ENCODE data around the gene ATG4C.

Gene ATG4C

GRCh38 chr1:62841587-62842169 lies 57.7 kb downstream of the ATG4C start:
- peak in 1 of 2 donors; percentile 72 for DNase-seq

GRCh38 chr1:62844030-62844429 lies 60.1 kb downstream of the ATG4C start:
- DNase-seq = no peak

DNA sequence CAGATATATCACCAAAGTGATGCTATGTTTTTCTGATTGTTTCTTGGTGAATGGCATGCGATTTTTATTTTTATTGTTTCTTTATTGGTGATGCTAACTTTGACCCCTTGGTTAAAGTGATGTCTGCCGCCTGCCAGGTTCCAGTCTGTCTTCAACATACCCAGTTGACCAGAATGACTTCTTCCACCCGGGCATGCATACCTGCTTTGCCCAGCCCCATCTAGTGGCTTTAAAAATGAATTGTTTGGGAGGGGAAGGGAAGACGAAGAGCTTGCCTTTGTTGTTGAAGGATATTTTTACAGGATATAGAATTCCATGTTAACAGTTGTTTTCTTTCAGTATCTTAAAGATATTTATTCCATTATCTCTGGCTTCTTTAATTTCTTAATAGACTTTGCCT lies 65.1 kb downstream of the ATG4C start:
- DNase-seq = no peak

DNA sequence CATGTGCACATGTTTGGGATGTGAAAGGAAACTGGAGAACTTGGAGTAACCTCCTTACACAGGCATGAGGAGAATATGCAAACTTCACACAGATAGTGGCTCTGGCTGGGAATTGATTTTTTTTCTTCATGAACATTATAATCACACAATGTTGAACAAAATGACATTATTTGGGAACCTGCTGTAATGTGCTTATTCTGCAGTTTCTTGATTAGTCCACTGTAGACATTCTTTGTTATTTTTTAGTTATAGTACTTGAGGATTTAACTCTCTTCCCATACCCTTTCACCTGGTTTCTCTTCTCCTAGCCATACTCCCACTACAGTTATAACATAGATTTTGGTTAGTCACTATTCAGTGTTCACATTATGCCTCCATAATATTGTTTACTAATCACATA lies 68.3 kb downstream of the ATG4C start:
- no peak for DNase-seq

- no peak for DNase-seq
Observed at GRCh38 chr1:62856960-62857359, 73.0 kb downstream of the ATG4C start.

DNA sequence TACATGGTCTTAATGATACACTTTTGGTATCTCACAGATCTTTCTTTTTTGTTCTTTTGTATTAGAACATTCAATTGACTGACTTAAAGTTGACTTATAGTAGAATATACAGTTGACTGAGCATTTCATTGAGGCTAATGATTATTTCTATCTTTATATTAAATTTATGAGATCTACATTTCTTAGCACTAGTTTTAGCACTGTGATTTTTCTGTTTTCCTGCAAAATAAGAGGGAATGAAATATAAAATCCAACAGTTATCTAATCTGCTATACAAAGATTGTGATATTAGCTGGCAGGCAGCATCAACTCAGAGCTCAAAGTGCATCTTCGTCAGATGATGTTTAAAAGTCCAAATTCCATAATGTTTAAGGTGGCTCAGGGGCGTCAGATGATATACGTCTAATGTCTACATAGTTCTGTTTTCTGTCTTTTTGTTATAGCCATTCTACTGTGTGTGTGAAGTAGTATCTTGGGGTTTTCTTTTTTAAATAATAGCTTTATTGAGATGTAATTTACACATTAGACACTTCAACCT lies 85.4 kb downstream of the ATG4C start:
- no peak for DNase-seq

DNA sequence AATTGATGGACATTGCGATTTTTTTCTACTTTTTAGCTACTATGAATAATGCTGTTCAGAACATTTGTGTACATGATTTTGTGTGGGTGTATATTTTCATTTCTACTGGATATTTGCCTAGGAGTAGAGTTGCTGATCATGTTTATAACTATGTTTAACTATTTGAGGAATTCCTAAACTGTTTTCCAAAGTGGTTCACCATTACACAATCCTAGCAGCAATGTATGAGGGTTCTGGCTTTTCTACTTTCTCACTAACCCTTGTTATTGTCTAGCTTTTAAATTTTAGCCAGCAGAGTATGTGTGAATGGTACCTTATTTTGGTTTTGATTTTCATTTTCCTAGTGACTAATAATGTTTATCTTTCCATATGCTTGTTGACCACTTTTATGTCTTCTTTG lies 86.2 kb downstream of the ATG4C start:
- no peak for DNase-seq

DNA sequence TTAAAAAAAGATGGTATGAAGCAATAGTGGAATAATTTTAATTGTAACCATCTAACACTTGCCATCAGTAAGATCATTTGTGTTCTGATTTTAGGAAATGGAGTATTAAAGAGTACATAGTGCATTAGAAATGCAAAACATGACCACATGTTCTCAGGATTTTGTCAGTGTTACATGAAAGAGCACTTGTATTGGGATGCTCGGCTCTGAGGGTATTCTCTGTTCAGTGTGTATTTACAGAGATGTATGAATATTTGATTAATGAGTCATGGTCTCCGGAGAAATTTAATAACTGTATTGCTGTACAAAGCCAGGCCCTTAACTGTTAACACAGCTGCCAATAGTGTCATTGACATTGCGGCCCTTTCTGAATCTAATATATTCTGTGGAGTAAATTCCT lies 91.7 kb downstream of the ATG4C start:
- DNase-seq = no peak

DNA sequence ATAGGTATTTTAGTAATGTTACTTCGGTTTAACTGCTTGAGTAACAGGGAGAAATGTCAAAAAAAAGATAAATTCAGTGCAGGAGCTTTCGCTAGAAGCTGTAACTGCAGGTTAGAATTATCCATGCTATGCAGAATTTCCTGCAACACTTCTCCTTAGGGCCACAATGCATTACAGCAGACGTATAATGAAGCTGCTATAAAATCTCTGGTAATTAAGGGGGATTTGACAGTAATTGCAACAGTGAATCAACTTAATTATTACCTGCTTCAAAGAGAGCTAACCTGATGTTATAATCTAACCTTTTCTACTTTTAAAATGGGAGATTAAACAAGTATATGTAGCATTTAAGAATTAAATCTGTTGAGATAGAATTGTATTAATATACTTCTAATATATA lies 92.6 kb downstream of the ATG4C start:
- DNase-seq = no peak

DNA sequence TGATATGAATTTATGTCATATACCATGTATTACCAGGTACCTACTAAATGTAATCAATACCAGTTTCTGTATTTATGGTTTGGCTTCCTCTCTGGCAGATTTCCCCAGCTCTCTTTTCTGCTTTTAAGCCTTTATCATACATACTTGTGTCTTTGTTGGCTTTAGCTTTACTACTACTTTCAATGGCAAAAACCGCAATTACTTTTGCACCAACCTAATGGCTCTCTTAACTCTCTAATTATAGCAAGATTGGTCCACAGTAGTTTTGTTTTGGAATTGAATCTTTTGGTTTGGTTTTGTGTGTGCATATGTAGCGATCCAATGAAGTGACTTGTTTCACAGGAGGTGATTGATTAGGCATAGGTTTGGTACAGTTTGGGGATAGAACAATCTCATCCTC lies 93.6 kb downstream of the ATG4C start:
- no peak for DNase-seq

DNA sequence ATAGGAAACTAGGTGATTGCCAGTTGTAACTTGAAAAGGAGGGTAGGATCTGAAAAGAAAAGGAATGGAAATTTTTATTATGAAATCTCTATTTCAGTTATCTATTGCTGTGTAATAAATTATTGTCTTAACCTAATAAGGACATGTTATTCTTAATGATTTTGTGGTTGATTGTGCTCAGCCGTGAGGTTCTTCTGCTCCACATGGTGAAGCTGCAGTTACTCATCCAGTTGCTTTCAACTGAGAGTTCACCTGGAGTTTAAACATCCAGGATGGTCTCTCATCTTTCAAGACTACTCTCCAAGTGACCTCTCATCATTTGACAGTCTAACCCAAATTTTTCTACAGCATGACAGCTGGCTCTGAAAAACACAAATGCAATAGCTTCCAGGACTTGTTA lies 96.0 kb downstream of the ATG4C start:
- DNase-seq = no peak

DNA sequence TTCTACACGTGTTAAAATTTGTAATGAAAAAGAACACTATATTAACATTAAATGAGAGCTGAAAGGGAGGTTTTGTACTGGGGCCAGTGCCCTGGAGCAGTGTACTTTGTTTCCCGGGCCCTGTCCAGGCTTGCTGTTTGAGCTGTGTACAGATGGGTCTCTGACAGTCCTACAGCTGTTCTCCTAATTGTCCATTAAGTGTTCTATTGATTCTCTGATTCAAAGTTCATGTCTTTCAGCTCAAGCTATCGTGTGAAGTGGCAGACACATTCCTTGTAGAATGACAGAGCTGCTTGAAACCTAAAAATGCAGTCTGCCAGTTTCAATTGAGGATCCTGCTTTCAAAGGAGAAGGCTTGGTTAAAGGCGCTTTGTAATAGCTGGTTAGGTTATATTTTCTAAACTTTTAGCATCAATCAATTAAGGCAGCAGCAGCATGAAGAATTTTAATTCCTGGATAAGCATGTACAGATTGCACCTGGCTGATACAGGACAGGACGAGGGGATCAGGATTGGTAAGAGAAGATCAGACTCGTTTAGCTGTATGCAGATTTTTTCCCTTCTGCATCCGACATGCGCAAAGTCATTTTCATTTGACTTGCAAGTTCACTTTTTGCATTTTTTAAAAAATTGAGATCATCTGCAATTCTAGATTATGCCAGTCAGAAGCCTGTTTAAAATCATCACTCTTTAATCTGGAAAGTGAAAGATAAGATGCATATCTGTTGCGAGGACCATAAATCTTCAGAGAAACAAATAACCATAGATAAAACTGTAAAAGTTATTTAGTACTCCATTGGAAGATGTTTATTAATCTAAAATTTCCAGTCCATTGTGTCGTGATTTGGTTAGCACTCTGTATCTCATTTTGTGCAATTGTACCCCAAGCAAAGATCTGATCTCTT lies 98.5 kb downstream of the ATG4C start:
- DNase-seq = no peak

DNA sequence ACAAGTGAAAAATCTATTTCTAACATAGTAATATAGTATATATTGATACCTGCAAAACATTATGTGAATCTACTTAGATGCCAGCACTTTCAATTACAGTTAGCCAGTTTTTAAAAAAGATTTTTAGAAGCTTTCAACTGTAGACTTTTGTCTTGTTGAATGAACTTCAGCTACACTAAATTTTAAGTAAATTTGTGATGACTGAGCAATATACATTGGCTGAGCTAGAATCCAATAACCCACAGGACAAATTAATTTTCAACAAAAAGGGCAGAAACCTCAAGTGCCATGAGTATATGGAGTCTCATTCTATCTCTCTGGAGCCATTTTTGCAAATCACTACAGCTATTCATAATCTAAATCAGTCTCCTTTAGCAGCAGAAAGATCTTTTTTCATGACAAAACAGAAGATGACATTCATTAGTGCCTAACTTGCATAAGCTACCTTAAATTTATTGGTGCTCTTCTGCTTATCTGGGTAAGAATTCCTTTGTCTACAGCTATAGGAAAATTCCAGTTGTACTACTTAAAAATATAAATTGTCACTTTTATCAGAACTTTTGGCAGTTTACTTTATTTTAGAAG lies 100.3 kb downstream of the ATG4C start:
- no peak for DNase-seq

DNA sequence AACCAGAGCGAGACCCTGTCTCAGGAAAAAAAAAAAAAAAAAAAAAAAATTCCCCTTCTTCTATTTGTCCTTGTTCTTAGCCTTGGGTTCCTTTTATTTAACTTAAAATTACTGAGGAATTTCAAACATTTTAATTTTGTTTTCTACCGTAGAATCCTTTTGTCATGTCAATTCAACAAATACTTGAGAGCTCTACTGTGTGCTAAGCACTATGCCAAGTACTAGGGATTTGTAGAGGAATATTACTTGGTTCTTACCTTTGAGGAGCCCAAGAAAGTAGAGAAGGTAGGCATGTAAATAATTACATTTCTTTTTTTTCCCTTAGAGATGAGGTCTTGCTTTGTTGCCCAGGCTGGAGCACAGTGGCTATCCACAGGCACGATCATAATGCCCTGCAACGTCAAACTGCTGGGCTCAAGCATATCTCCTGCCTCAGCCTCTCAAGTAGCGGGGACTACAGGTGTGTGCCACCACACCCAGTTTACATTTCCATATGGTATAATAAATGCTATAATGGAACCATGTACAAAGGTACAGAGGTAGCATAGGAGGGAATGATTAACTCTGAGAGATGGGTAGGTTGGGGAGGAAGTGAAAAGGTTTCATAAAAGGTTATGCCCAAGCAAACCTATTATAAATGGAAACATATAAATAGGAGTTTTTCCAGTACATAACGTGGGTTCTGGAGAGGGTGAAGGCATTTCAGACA lies 104.0 kb downstream of the ATG4C start:
- DNase-seq = no peak

- no peak for DNase-seq
Observed at GRCh38 chr1:62891956-62892562, 108.1 kb downstream of the ATG4C start.

DNA sequence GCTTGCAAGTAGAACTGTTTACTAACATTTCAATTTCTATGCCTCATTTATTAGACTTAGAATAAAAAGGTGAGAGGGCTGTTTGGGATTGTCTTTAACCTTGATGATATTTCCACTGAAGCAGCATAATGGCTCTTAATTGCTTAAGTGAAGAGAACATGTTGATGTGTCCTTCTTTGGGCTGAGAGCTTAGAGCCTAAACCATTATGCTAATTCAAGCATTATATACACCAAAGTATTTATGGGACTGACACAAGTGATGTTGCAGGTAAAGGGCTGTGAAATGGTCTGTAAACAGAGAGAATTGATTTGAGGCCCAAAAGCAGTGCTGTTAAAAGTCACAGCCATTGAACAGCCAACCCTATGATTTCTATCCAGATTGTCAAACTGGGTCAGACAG lies 113.9 kb downstream of the ATG4C start:
- DNase-seq = no peak

- no peak for DNase-seq
Observed at GRCh38 chr1:62900566-62900965, 116.6 kb downstream of the ATG4C start.

DNA sequence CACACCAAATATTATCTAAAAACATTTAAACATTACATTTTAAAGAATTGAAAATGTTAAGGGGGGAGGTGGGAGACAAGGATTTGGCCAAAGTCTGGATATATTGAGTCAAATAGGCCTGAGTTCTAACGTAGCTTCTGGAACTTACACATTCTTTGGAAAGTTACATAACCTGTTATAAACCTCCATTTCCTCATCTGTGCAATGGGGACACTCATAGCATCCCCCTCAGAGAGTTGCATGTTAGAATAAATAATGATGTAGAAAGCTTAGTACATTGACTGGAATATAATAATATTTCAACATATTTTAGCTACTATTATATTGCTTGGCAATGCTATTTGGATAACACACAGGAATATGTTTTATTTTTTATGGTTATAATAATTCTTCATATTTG lies 117.7 kb downstream of the ATG4C start:
- DNase-seq = no peak

- DNase-seq = no peak
Observed at GRCh38 chr1:62903522-62903921, 119.6 kb downstream of the ATG4C start.

DNA sequence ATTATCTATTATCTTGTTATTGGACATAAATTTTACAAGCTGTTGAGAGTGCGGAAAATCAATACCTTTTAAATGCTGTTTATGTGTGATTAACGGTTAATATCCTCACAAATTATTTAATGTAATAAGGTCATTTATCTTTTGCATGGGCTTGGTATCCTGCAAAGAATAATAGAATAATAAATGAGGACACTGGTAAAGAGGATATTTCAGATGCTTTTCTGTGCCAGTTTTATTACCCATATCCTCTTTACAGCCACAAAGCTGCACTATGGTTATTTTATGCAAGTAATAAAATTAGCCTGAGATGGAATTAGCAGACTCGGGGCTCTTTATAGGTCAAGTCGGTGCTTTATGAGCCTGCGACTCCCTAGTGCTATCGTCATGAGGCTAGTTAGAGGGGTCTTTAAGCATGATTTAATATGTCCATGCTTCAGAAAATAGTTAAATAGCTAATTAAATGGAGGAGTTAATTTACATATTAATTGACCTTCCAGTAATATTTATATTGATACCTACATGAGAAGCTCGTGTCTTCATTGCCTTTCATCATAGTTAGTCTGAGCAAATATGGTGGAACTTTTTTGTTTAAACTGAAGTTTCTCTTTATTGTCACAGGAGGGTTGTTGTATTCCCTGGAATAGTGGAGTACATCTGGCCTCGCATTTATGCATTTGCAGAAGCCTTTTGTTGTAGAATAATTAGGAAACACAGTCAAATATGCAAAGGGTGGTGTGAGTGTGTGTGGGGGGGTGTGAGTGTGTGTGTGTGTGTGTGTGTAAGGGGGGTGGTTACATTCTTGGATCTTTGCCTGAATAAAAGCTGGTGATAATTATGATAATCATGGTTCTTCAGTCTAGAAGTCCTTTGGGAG lies 120.3 kb downstream of the ATG4C start:
- DNase-seq = no peak

DNA sequence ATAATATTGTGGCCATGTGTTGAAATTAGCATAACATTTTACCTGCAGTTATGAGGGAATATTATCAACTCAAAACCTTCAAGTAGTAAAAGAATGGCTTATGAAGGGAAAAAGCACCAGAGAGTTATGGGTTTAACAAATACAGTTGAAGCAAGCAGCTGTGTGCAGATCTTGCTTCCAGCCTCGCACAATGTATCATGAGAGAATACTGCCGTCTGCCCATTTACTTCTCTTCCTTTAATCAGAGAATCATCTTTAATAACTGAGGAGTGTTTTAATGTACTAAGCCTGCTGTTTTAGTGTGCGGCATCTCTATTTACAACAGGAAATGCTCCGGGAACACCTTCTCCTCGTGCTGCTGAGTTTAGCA lies 120.9 kb downstream of the ATG4C start:
- no peak for DNase-seq

GRCh38 chr1:62905309-62905708 lies 121.4 kb downstream of the ATG4C start:
- no peak for DNase-seq

Data from hippocampal formation (tissue), 2 donors.